Pons (tissue), 1 donor: ENCODE results near the gene UGDH.
A peak's percentile ranks its signal among the peaks of the same experiment; 100 is the strongest.
"Not testable (repeated sequence)": the region's sequence is repeated elsewhere in the genome, so short reads cannot be mapped to it uniquely, and the experiment has no call there.

Experiments
- DNase-seq: peaks from one replicate; pipeline ENCODE4 v3.0.0-alpha.2; 2016; ENCODE audit warnings: low spot score

UGDH gene

DNA sequence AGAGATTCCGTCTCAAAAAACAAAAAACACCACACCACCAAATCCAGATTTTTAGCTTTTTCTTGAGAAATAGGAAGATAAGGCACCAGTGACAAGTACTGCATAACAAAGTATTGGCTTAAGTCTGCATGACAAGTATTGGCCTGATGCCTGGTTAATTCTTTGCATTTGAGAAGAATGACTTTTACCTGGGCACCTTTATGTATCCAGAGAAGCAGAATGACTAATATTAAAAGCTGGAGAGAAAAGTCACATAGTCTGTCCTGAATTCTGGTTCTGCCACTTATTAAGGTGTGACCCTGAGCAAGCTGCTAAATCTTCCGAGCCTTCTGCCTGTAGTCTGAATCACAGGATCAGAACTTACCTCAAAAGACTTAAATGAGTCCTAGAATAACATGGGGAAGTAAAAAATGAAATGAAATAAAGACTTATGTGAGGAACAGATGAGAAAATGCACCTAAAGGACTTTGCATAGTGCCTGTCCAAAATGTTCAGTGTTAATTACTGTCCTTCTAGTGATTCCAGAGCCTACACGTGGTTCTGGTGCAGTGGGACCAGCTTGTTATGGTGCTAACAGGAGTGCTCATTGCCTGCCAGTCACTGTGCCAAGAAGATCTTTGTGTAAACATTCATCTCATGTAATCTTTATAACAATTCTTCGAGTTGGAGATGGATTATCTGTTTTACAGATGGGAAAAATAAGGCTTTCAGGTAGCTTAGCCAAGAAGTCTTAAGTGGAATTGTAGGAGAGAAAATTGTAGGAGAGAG lies 31.6 kb downstream of the UGDH start:
- no peak for DNase-seq

DNA sequence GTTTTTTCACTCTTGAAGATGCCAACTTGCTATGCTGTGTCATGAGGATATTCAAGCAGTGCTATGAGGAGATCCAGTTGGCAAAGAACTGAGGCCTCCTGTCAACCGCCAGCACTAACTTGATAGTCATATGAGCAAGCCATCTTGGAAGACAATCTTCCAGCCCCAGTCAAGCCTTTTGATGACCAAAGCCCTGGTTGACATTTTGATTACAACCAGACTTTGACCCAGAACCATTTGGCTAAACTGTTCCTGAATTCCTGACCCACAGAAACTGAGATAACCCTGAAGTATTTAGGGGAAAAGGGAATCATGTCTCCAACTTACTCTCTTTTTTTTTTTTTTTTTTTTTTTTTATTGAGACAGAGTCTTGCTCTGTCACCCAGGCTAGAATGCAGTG lies 32.9 kb downstream of the UGDH start:
- DNase-seq = no peak

DNA sequence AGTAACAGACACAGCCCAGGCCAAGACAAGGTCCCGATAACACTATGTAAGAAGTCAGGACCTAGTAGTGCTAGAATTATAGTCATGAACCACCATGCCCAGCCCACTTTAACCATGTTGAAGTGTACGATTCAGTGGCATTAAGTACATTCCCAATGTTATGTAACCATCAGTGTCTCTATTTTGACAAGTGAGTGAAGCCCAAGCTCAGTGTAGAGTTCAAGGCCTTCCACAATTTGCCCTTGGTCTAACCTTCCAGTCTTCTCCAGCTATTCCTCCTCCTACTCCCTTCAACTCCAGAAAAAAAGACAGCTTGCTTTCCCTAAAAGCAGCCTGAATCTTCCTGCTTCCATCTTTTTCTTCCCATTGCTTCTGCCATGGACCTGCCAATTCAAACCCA lies 36.9 kb downstream of the UGDH start:
- DNase-seq = no peak

DNA sequence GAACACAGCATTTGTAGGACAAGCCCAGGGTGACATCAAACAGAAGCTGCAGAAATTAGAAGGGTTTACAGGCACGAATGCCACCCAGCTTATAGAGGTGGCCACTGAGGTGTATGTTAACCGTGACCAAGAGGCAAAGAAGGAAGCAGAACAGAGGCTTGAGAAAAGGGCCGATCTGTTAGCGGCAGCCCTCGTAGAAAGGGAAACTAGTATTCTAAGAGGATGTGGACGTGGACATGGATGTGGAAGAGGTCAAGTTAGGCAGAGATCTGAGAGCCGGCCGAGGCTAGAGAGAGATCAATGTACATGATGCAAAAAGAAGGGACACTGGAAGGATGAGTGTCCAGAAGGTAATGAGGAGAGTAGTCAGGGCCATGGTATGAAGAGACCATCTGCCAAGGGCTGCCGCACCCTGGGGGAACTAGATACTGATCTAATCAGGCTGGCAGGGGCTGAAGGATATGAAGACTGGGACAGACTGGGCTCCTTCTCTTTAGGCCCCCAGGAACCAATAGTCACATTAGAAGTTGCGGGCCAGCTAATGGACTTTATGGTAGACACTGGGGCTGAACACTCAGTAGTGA lies 40.9 kb downstream of the UGDH start:
- DNase-seq = no peak

DNA sequence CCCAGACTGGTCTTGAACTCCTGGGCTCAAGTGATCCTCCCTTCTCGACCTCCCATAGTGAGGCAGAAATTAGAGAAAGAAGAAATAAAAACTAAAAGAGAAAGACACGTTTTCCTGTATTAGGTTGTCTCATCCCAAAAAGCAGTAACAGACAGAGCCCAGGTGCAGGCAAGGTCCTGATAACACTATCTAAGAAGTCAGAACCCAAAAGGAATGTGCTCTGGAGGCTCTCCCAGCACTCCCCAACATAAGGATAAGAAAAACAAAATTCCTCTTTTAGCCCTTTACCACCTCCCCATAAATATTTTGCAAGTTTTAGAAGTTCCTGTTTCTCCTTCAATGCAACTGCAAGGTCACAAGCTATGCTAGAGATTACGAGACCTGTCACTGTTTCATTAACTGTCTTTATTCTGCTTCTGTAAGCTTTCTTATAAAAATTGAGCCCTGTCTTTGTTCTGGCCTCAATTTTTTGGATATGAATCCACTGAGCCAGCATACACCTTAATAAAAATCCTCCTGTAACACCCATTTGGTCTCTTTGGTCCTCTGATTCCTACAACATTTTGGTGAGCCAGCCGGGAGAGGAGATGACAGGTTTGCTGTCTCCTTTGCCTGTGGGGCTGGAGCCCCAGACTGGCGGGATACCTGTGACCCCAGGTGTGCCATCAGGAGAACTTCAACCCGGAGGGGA lies 42.5 kb downstream of the UGDH start:
- DNase-seq = no peak

DNA sequence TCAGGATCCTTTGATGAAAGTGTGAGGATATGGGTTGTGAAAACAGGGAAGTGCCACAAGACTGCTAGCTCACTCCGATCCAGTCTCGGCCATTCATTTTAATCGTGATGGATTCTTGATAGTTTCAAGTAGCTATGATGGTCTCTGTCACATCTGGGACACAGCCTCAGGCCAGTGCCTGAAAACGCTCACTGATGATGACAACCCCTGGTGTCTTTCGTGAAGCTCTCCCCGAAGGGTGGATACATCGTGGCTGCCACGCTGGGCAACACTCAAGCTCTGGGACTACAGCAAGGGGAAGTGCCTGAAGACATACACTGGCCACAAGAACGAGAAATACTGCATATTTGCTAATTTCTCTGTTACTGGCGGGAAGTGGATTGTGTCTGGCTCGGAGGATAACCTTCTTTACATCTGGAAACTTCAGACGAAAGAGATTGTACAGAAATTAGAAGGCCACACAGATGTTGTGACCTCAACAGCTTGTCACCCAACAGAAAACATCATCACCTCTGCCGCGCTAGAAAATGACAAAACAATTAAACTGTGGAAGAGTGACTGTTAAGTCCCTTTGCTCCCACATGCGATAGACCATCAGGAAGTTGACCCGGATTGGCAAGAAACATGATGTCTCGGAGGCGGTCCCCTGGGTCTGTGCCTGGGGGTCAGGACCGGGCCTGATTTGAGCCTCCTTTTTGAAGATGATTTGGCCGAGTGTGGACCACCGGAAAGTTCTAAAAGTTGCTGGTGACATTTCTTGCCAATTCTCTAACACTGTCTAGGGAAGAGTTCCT lies 46.1 kb downstream of the UGDH start:
- no peak for DNase-seq

DNA sequence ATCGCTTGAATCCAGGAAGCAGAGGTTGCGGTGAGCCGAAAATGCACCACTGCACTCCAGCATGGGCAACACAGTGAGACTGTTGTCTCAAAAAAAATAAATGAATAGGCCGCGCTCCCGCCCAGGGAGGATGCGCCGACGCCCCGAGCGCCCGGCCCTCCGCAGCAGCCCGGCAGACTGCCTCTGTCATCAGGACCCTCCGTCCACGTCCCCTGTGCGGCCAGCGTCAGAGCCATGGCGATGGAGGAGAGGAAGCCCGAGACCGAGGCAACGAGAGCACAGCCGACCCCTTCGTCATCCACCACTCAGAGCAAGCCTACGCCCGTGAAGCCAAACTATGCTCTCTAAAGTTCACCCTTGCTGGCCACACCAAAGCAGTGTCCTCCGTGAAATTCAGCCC lies 47.0 kb downstream of the UGDH start:
- DNase-seq = no peak

DNA sequence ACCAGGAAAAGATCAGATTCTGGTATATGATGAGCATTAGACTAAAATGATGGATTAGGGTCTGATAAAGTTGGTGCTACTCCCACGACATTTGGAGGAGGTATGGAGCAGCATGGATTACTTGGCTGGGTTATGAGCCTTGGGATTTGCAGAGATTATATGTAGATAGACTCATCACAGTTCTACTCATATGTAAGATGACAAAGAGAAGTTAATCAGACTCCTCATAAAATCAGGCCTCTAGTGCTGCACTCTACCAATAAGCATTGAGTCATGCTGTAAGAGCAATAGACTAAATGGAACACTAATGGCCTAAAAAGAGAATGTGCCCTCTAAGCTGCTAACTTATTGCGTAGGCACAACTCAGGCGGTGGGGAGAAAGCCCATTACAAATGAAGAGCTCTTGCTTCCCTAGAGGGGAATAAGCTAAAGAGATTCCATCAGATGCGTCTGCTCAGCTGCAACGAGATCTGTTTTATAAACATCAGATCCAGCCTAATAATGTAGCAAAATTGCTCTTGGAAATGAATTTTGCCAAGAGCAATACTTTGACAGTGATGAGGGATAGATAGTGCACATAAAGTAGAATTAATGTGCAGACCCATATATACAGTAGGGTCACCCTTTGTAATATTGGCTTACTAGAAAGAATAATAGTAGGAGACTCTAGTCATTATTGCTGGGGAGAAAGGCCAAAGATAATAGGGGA lies 50.9 kb downstream of the UGDH start:
- DNase-seq = no peak

DNA sequence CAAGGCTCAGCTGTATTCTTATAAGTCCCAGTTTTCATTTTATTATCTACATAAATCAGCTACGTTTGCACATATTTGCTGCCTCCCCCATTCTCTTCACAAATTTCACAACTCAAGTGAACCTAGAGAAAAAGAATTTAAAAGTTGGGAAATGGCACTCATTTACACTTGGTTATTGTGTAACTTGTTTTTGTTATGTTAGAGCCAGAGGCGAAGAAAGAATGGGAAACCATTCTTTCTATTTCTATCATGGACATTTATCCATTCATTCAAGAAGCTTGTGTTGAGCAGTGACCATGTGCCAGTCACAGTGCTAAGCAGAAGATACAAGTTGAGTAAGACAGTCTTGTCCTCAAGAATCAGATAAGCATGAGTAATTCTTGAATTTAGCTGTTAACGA lies 54.8 kb downstream of the UGDH start:
- DNase-seq = no peak

DNA sequence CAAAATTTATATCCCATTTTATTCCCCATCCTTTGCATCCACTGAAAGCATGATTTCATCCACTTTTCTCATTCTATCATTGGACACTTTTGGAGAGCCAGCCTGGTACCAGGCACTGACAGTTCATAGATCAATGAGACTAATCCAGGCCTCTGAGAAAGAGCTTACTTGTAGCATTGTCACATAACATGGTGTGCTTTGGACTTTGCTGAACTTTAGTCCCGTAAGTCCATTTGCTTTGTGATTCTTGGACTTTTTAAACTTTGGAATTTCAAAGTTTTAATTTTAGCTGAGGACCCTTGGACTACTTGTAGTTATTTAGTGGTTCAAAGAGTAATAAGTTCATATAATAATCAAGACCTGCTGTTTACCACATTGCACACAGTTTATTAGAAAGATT lies 56.8 kb downstream of the UGDH start:
- peak; percentile 73 for DNase-seq

DNA sequence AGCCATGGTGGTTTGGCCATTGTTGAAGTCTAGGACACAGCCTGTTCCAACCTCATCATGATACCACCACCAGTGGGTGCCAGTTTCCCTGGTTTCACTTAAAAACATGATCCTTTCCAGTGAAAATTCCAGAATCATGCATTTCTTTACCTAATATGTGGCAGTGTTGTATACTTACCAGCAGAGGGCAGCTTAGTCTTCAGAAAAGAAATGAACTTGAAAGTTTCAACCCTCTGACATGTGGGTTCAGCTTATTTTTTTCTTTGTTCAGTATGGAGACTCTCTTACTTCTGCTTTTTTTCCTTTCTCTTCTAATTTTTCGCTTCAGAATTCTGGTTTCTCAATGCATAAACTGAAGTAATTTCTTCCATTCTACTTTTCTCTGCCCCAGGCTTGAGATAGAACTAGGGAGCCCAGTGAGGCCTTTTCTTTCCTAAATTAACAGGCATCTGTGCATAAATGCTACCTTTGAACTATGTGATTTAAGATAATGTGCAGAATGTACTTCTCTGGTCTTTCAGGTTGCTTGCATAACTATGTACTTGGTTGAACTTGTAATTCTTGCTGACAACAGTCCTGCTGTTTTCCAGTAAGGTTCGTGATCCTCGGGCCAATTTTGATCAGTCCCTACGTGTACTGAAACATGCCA lies 57.7 kb downstream of the UGDH start:
- DNase-seq = peak; percentile 95

DNA sequence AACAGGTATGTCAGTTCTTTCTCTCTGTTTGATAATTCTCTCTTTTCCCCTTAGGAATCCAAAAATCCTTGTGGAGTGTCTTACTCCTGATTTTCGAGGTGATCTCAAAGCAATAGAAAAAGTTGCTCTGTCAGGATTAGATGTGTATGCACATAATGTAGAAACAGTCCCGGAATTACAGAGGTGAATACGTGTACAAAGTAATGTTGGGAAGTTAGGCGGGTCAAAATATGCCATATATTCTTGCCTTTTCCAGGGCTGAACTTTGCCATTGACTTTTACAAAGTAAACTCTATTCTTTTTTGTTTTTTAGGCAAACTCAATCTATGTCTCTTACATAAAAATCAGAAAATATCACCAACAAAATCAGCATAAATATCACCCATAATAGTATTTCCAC lies 59.8 kb downstream of the UGDH start:
- no peak for DNase-seq

DNA sequence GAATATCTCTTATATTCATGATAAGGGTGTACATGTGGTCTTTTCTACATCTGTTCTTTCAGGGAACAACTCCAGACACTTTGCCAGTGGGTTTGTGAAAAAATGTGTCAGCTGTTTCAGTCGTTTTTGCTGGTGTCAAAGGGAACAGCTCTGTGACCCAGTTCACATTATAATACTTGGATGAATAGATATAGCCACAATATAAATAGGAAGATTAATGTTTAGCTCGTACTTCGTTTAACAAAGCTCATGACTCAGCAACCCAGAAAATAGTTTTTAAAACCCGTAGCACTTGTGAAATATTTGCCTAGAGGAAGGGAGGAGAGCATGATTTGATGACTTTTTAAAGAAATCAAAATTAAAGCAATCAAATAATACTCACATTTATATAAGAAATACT lies 60.5 kb downstream of the UGDH start:
- no peak for DNase-seq

DNA sequence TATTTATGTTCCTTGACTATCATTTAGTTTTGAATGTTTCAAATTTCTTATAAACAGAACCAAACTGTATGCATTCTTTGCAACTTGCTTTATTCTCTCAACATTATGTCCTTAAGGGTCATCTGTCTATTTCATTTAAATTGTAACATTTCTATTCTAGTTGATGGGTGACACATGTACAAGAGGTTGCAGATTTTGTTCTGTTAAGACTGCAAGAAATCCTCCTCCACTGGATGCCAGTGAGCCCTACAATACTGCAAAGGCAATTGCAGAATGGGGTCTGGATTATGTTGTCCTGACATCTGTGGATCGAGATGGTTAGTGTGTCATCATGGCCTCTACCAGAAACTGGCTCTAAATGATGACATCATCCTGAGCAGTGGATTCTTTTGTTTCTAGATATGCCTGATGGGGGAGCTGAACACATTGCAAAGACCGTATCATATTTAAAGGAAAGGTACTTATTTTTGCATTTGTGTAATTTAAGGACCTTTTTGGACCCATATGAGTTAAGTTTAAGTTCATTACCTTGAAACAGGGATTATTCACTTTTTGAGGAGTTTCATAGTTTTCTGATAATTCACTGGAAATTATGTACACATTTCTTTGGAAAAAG lies 62.2 kb downstream of the UGDH start:
- DNase-seq = peak; percentile 36

DNA sequence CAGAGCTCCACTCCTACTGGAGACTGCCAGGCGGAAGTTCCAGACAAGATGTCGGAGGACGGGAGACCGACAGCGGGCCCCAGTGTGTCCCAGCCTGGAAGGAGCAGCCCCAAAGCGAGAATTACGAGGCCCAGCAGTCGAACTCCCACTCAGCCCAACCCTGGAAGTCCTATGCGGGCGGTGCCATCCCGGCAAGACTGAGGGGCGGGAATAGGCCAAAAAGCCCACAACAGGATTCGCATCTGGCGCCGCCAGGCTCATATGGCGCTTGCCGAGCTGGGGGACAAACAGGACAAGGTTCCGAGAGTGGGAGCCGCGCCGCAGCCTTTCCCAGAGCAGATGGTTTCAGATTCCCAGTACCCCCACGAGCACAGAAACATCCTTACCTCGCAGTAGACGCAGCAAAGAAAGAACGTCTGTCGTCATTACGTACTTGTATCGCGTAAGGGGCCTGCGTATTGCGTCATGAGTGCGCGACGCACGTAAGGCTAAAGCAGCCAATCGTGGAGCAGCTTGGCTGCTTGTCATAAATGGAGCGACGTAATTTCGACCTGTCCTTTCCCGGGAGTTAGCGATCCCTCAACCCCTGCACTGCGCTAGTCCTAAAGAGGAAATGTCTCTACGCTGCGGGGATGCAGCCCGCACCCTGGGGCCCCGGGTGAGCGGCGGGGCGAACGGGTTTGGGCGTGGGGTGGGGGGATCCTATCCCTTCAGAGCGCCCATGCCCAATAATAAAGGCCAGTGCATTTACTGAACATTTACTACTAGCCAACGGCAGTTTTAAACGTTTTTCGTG lies 68.5 kb downstream of the UGDH start, which contains the start of the genes LIAS and RPL9:
Gene LIAS (plus strand): TSS at position 552 of the 796 bp plus-strand sequence. CDS start 62 bp downstream, at position 614.
Gene RPL9 (minus strand): TSS at position 418 of the 796 bp plus-strand sequence. CDS start 483 bp downstream, outside the sequence.
- peak; percentile 96 for DNase-seq

DNA sequence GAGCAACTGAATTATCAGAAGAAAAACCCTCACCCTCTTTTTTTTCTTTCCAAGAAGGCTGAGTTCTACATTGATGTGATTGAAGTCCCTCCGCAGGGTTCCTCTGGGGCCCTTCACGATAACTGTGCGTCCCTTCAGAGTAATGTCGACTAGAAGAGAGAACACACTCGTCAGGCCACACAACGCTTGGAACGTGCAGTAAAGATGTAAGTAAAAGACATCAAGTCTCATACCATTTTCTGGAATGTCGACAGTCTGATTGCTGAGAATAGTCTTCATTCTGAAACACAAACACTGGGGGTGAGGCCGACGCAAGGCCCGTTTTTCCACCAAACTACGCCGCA lies 69.1 kb downstream of the UGDH start:
- DNase-seq = not testable (repeated sequence)

DNA sequence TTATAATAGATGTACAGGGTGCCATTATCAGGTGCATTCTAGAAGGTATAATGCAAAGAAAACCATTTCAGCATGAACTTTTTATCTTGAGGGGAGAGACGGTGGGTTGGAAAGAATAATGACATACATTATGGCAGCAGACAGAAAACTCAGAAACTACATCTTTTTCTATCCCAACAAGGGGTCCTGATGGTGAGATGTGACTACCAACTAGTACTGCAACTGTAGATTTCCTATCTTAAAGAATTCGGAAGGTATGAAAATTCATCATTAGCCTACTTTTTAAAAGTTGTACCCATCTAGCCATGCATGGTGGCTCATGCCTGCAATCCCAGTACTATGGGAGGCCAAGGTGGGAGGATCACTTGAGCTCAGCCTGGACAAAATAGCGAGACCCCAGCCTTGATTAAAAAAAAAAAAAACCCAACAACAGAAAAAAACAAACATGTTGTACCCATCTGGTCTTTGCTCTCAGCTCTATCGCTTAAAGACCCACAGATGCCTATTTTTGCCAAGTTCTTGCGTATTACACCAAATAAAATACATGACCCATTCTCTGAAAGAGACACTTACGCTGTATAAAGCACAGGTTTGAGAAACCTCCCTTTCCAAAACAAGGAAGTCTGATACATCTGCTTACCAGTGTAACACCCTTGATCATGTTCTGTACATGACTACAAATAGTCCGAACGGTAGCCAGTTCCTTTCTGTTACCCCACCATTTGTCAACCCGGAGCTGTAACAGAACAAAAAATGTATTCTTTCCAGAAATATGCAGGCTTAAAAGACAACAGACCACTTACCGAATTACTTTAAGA lies 70.1 kb downstream of the UGDH start:
- no peak for DNase-seq

DNA sequence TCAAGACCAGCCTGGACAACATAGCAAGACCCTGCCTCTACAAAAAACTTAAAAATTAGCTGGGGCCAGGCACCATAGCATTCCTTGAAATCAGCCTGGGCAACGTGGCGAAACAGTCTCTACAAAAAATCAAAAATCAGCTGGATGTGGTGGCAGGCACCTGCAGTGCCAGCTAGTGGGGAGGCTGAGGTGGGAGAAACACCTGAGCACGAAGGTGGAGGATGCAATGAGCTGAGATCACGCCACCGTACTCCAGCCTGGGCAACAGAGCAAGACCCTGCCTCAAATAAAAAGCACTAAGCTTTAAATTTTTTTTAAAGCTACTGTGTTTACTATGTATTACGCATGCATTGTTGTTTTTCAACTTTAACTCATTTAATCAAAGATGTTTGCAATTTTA lies 71.8 kb downstream of the UGDH start:
- DNase-seq = no peak

DNA sequence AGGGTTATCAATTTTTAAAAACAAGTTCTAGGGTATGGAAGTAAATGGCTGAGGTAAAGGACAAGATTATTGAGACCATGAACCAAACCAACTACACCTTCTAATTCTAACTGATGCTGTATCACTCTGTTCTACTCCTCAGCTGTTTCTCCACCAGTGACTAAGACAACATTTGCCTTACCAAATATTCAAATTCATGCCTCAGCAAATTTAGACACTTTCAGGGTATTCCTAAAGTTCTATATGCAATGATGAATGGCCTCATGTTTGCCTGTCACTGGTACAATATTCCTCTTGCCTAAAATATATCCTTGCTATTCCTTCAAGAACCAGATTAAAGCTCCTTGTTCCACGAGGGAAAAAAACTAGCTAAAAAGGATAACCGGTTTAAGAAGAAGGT lies 73.5 kb downstream of the UGDH start:
- no peak for DNase-seq
